ENCODE data around the gene TDRD6. TPM values are rescaled to one million over a fixed set of nuclear protein-coding genes. Genes with fewer than 3 reads are reported as not detected.
"Not testable (repeated sequence)": the region's sequence is repeated elsewhere in the genome, so short reads cannot be mapped to it uniquely, and the experiment has no call there.

TDRD6 gene
- total and polyA plus RNA-seq, 3 donors from 2014 or later, result 28.1 to 51.3 (median 42.2) TPM

- TF ChIP-seq CTCF (IDR thresholded peaks at IDR 0.05) (no peak), POLR2A (IDR thresholded peaks at IDR 0.05) (no peak)
- Histone ChIP-seq H3K4me1 (no peaks in the 10 kb centered on the region), H3K9me3 (no peaks in the 10 kb centered on the region), H3K27ac (no peak overlapping the region), H3K27me3 (no peaks in the 10 kb centered on the region), H3K4me3 (no peak overlapping the region), H3K36me3 (ENCODE audit: low read depth, missing control alignments) (no peaks in the 10 kb centered on the region)
- intact Hi-C loops (cut with DNase I; ENCODE audit: low total_unique reads), result no loop called here
- no peak for DNase-seq
- WGBS, 2 donors, result 90 to 92% methylated on average over 1 of the region's 1 CpG
Measured at GRCh38 chr6:46743425-46744158, 55.9 kb downstream of the TDRD6 start.

DNA sequence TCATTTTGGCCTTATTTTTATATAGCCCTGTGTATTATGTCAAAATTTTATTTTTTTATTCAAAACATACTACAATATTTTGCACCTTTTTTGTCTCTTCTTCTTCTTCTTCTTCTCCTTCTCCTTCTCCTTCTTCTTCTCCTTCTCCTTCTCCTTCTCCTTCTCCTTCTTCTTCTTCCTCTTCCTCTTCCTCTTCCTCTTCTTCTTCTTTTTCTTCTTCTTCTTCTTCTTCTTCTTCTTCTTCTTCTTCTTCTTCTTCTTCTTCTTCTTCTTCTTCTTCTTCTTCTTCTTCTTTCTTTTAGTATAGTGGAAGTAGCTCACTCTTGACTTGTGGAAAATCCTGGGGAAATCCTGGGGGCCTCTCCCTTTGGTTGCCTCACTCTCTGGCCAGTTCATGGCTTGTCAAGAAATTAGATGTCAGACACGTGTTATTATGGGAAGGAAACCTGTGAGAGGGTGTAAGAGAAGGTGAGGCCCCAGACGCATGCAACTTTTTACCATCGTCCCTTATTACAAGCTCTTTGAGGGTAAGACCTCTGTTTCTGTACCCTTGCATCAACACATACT, 56.6 kb downstream of the TDRD6 start:
- H3K9me3 ChIP-seq; H3K27me3 ChIP-seq; DNase-seq; H3K27ac ChIP-seq; H3K4me3 ChIP-seq; intact Hi-C loops (cut with DNase I; ENCODE audit: low total_unique reads); H3K36me3 ChIP-seq (ENCODE audit: low read depth, missing control alignments); H3K4me1 ChIP-seq: not testable (repeated sequence)
- WGBS, 2 donors, result 90 to 92% methylated on average over 3 of the region's 3 CpGs

DNA sequence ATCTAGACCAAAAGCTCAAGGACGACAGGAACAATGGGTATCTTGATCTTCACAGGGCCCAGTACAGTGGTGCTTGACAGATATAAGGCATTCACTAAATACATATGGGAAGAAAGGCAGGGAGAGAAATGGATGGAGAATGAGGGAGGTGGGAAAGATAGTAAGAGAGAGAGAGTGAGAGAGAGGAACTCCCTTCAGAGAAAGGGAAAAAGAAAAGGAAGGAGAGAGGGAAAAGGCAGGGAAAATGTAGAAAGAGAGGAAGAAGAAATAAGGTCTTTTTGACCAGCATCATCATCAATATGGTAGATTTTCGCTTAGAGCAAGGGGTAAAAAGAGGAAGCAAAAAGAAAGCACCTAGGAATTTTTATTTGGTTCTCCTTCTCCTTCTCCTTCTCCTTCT, 58.3 kb downstream of the TDRD6 start:
- Histone ChIP-seq H3K36me3 (ENCODE audit: low read depth, missing control alignments) (no peaks in the 10 kb centered on the region), H3K27me3 (no peaks in the 10 kb centered on the region), H3K4me3 (no peak overlapping the region), H3K4me1 (no peaks in the 10 kb centered on the region), H3K27ac (no peak overlapping the region), H3K9me3 (no peaks in the 10 kb centered on the region)
- TF ChIP-seq CTCF (IDR thresholded peaks at IDR 0.05), result no peak
- TF ChIP-seq POLR2A (IDR thresholded peaks at IDR 0.05), result no peak
- intact Hi-C loops (cut with DNase I; ENCODE audit: low total_unique reads), result no loop called here
- DNase-seq, result no peak
- WGBS, 2 donors, result 74 to 82% methylated on average over 2 of the region's 2 CpGs

DNA sequence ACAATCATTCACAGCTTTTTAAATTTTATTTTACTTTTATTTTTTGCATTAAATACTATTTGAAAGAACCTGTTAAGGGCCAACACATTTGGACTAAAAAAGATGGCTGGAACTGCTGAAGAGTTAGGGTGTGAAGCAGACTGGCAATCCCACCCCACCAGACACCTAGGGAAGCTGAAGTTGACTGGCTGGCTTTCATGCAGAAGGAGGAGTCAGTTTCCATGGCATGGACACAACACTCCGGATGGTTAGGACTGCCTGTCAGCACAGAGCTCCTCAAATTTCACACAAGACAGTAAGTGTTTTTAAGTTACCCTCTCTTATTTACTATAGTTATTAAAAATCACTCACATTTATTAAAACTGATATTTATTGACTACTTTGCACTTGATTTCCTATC, 59.0 kb downstream of the TDRD6 start, which contains the start of gene ANKRD66:
Gene ANKRD66 (plus strand): TSS at position 238 of the 400 bp plus-strand sequence. CDS start 5,016 bp downstream, outside the sequence.
- Histone ChIP-seq H3K9me3 (no peaks in the 10 kb centered on the region), H3K36me3 (ENCODE audit: low read depth, missing control alignments) (no peaks in the 10 kb centered on the region), H3K4me3 (no peak within 1 kb of the TSS), H3K27me3 (no peaks in the 10 kb centered on the region), H3K4me1 (no peaks in the 10 kb centered on the region), H3K27ac (no peak within 1 kb of the TSS)
- 88 to 90% methylated on average over 1 of the region's 1 CpG for WGBS, 2 donors
- TF ChIP-seq CTCF (IDR thresholded peaks at IDR 0.05), result no peak
- TF ChIP-seq POLR2A (IDR thresholded peaks at IDR 0.05), result no peak
- intact Hi-C loops (cut with DNase I; ENCODE audit: low total_unique reads), result no loop called here
- DNase-seq, result no peak

DNA sequence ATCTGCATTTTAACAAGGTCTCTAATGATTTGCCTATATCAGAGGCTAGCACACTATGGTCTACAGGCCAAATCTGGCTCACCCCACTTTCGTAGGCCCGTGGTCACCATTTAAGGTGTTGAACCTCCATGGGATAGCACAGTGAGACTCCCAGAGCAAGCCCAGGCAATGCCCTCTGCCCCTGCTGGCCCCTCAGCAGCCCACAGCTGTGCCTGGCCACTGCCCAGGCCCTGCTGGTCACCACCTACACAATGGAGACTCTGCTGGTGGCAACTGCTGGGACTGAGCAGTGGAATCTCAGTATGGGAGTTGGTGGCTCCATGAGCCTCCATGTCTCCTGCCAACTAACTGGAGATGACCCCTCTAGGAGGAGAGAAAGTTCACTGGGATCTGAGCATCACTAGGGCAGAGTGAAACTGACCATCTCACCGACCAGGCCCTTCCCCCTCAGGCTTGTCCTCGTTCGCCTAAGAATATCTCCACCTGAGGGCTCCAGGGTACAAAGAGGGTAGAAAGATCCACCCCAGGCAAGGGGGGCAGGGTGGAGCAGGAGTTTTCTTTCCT, 61.3 kb downstream of the TDRD6 start:
- Histone ChIP-seq H3K4me1 (no peaks in the 10 kb centered on the region), H3K27me3 (no peaks in the 10 kb centered on the region), H3K9me3 (no peaks in the 10 kb centered on the region), H3K4me3 (no peak overlapping the region), H3K36me3 (ENCODE audit: low read depth, missing control alignments) (no peaks in the 10 kb centered on the region), H3K27ac (no peak overlapping the region)
- intact Hi-C loops (cut with DNase I; ENCODE audit: low total_unique reads), result no loop called here
- WGBS, 2 donors, result 86 to 91% methylated on average over 2 to 5 of the region's 5 CpGs
- TF ChIP-seq CTCF (IDR thresholded peaks at IDR 0.05) (no peak), POLR2A (IDR thresholded peaks at IDR 0.05) (no peak)
- no peak for DNase-seq

Measured in testis (tissue), 3 donors.